Measurements from ENCODE around the gene BCL2L12.
"Not testable (repeated sequence)": the region's sequence is repeated elsewhere in the genome, so short reads cannot be mapped to it uniquely, and the experiment has no call there.

Gene BCL2L12

GRCh38 chr19:49718511-49718910 lies 52.8 kb downstream of the BCL2L12 start:
- no peak for DNase-seq

- DNase-seq = no peak
Observed at GRCh38 chr19:49718991-49719390, 53.3 kb downstream of the BCL2L12 start.

- not testable (repeated sequence) for DNase-seq
Observed at GRCh38 chr19:49719420-49719819, 53.7 kb downstream of the BCL2L12 start.
